Suprapubic skin (tissue), 4 donors: Measurements from ENCODE around the gene KDM4E.

ENCODE experiments used
- EP300 ChIP-seq: sonication (generic); formaldehyde crosslinking; IDR thresholded peaks from one replicate; pipeline ENCODE4 v1.6.1; 2017; ENCODE audit warnings: antibody characterized with exemption
- POLR2A ChIP-seq, 2 donors: fragments of 450-650 bp; IDR thresholded peaks; one replicate each; pipeline ENCODE4 v1.6.1; 2017; ENCODE audit warnings: antibody characterized with exemption in 2 of 2, mild to moderate bottlenecking in 2 of 2, moderate library complexity in 2 of 2
- POLR2AphosphoS5 ChIP-seq, 3 donors: sonication (generic); formaldehyde crosslinking; IDR thresholded peaks; one replicate each; pipeline ENCODE4 v1.6.1; 2017; ENCODE audit warnings: antibody characterized with exemption in 3 of 3
- TF ChIP-seq, protein P1 (sequence below), 2 donors: fragments of 200-600 bp in 1 of 2; fragments of 450-650 bp in 1 of 2; sonication (generic) in 1 of 2; IDR thresholded peaks; one replicate each; pipeline ENCODE4 v1.5.1; 2016 to 2019; ENCODE audit warnings: antibody characterized with exemption in 2 of 2, mild to moderate bottlenecking in 1 of 2, moderate library complexity in 1 of 2

DNA sequence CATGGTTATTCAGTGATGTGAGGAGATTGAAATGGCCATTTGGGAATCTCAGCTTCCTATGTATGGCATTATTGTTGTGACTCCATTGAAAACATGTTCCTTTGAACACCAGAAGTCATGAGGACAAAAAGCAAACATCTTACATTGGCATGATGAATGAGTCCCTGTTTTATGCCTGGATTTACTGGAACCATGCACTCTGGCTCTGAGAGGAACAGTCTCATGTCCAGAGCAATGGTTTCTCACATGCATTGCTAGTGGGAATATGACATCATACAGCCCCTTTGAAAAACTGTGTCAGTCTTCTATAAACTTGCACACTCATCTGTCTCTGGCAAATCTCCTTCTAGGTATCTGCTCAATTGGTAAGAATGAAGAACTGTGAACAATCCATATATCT, 20.8 kb downstream of the KDM4E start:
- TF ChIP-seq, protein P1, sequence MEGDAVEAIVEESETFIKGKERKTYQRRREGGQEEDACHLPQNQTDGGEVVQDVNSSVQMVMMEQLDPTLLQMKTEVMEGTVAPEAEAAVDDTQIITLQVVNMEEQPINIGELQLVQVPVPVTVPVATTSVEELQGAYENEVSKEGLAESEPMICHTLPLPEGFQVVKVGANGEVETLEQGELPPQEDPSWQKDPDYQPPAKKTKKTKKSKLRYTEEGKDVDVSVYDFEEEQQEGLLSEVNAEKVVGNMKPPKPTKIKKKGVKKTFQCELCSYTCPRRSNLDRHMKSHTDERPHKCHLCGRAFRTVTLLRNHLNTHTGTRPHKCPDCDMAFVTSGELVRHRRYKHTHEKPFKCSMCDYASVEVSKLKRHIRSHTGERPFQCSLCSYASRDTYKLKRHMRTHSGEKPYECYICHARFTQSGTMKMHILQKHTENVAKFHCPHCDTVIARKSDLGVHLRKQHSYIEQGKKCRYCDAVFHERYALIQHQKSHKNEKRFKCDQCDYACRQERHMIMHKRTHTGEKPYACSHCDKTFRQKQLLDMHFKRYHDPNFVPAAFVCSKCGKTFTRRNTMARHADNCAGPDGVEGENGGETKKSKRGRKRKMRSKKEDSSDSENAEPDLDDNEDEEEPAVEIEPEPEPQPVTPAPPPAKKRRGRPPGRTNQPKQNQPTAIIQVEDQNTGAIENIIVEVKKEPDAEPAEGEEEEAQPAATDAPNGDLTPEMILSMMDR (IDR thresholded peaks at IDR 0.05), result no peak
- no peak for TF ChIP-seq POLR2AphosphoS5 (IDR thresholded peaks at IDR 0.05)
- TF ChIP-seq EP300, result no peak
- no peak for TF ChIP-seq POLR2A (IDR thresholded peaks at IDR 0.05)
